SK-N-SH (cell line): Measurements from ENCODE around the gene RSU1. TPM values are rescaled to one million over a fixed set of nuclear protein-coding genes. Genes with fewer than 3 reads are reported as not detected.
A peak's percentile ranks its signal among the peaks of the same experiment; 100 is the strongest.

Source experiments
- CTCF ChIA-PET: fragments of 300-600, 350-600 bp; formaldehyde crosslinking; extraction: SDS; loops from one replicate; lab custom pipeline; 2021; lab: Yijun Ruan, JAX
- POLR2A ChIA-PET: fragments of 350-600 bp; sonication (Branson Sonifier 250); formaldehyde crosslinking; extraction: SDS; loops from one replicate; lab custom pipeline; 2020; ENCODE audit warnings: antibody characterized with exemption, inconsistent platforms; lab: Yijun Ruan, JAX
- DNase-seq: peaks from one replicate; pipeline ENCODE4 v3.0.0; 2012
- H2AFZ ChIP-seq: fragments of 200-600 bp; sonication (generic); 2 replicates; pipeline ENCODE4 v1.8.1; 2016; ENCODE audit warnings: antibody characterized with exemption, mild to moderate bottlenecking, low read depth
- H3F3A ChIP-seq: fragments of 200-600 bp; sonication (generic); replicated peaks from 2 replicates; pipeline ENCODE3; 2016; ENCODE audit warnings: antibody characterized with exemption, mild to moderate bottlenecking; ENCODE audit not compliant: insufficient read depth
- H3K27ac ChIP-seq, 2 experiments: fragments of 200-500 bp in 1 of 2; fragments of 200-600 bp in 1 of 2; sonication (Bioruptor generic) in 1 of 2; sonication (generic), shearing (Covaris generic) in 1 of 2; 2 replicates each; pipeline versions ENCODE4 v1.5.1 to v1.6.1; 2014 to 2016; ENCODE audit warnings: low read depth in 2 of 2, inconsistent platforms in 1 of 2, low read length in 1 of 2, mild to moderate bottlenecking in 1 of 2, mixed read lengths in 1 of 2
- H3K27me3 ChIP-seq: fragments of 200-600 bp; sonication (generic), shearing (Covaris generic); 2 replicates; pipeline ENCODE4 v1.6.1; 2016; ENCODE audit warnings: mixed run types; ENCODE audit not compliant: insufficient read depth
- H3K36me3 ChIP-seq, 2 experiments: fragments of 200-500 bp in 1 of 2; fragments of 200-600 bp in 1 of 2; sonication (Bioruptor generic) in 1 of 2; sonication (generic) in 1 of 2; replicated peaks in 1 of 2; 2 replicates each; pipeline versions ENCODE3 to v1.5.1; 2014 to 2016; ENCODE audit warnings: low read length in 1 of 2, mild to moderate bottlenecking in 1 of 2; ENCODE audit not compliant: insufficient read depth in 2 of 2, control insufficient read depth in 1 of 2
- H3K4me1 ChIP-seq, 2 experiments: fragments of 200-500 bp in 1 of 2; fragments of 200-600 bp in 1 of 2; sonication (Bioruptor generic) in 1 of 2; sonication (generic), shearing (Covaris generic) in 1 of 2; 2 replicates each; pipeline versions ENCODE4 v1.5.1 to v1.6.1; 2014 to 2016; ENCODE audit warnings: low read depth in 1 of 2, low read length in 1 of 2, mixed run types in 1 of 2; ENCODE audit not compliant: insufficient read depth in 2 of 2, control insufficient read depth in 1 of 2
- H3K4me2 ChIP-seq: fragments of 200-600 bp; sonication (generic), shearing (Covaris generic); 2 replicates; pipeline ENCODE4 v1.6.1; 2017; ENCODE audit warnings: mixed run types
- H3K4me3 ChIP-seq, 2 experiments: fragments of 200-500 bp in 1 of 2; fragments of 200-600 bp in 1 of 2; sonication (Bioruptor generic) in 1 of 2; sonication (generic), shearing (Covaris generic) in 1 of 2; 2 replicates each; pipeline versions ENCODE4 v1.5.1 to v1.8.1; 2014 to 2016; ENCODE audit warnings: low read depth in 2 of 2, inconsistent platforms in 1 of 2, low read length in 1 of 2, mild to moderate bottlenecking in 1 of 2, mixed read lengths in 1 of 2, moderate library complexity in 1 of 2
- H3K79me2 ChIP-seq: fragments of 200-600 bp; sonication (generic); 2 replicates; pipeline ENCODE4 v1.8.1; 2017; ENCODE audit warnings: mild to moderate bottlenecking; ENCODE audit not compliant: insufficient read depth
- H3K9ac ChIP-seq: fragments of 200-600 bp; sonication (generic); 2 replicates; pipeline ENCODE4 v1.6.1; 2017; ENCODE audit warnings: mixed run types
- H3K9me2 ChIP-seq: fragments of 200-600 bp; sonication (generic); 2 replicates; pipeline ENCODE4 v1.6.1; 2017; ENCODE audit warnings: mixed run types
- H3K9me3 ChIP-seq: fragments of 200-600 bp; sonication (generic); 2 replicates; pipeline ENCODE4 v1.6.1; 2017; ENCODE audit warnings: mixed run types, mild to moderate bottlenecking, moderate library complexity
- H4K20me1 ChIP-seq: fragments of 200-600 bp; sonication (generic); 2 replicates; pipeline ENCODE4 v1.6.1; 2017; ENCODE audit warnings: mild to moderate bottlenecking, mixed run types; ENCODE audit not compliant: insufficient read depth
- CHD2 ChIP-seq: fragments of 150-350 bp; IDR thresholded peaks from 2 replicates; pipeline ENCODE4 v1.6.1; 2018; ENCODE audit warnings: low read length; ENCODE audit not compliant: partially characterized antibody
- CTCF ChIP-seq: fragments of 200-600 bp; sonication (generic); IDR thresholded peaks from 2 replicates; pipeline ENCODE4 v1.6.1; 2017; ENCODE audit warnings: antibody characterized with exemption, mild to moderate bottlenecking, moderate library complexity
- ELF1 ChIP-seq: IDR thresholded peaks from 2 replicates; pipeline ENCODE4 v1.4.0; 2012
- EP300 ChIP-seq, 2 experiments: IDR thresholded peaks; 2 replicates each; pipeline versions ENCODE4 v1.4.0 to v1.6.1; 2012; ENCODE audit warnings: borderline replicate concordance in 1 of 2, low read depth in 1 of 2, low read length in 1 of 2
- FOXM1 ChIP-seq: IDR thresholded peaks from 2 replicates; pipeline ENCODE4 v1.4.0; 2012; ENCODE audit warnings: low read depth, mild to moderate bottlenecking
- GATA2 ChIP-seq: sonication (generic); formaldehyde crosslinking; IDR thresholded peaks from 2 replicates; pipeline ENCODE4 v1.5.0; 2020; ENCODE audit warnings: mild to moderate bottlenecking, missing genetic modification reagents
- MXI1 ChIP-seq: IDR thresholded peaks from 2 replicates; pipeline ENCODE4 v1.6.1; 2012; ENCODE audit warnings: mild to moderate bottlenecking, low read depth, low read length, improper control_type of control experiment
- NFIC ChIP-seq: IDR thresholded peaks from 2 replicates; pipeline ENCODE4 v1.4.0; 2012; ENCODE audit warnings: borderline replicate concordance
- NRF1 ChIP-seq: IDR thresholded peaks from 2 replicates; pipeline ENCODE4 v1.6.1; 2012; ENCODE audit warnings: low read depth, mild to moderate bottlenecking, low read length
- RAD21 ChIP-seq: IDR thresholded peaks from 2 replicates; pipeline ENCODE4 v1.6.1; 2012; ENCODE audit warnings: mild to moderate bottlenecking, low read length
- RCOR1 ChIP-seq: fragments of 150-350 bp; IDR thresholded peaks from 2 replicates; pipeline ENCODE4 v1.6.1; 2017; ENCODE audit warnings: antibody characterized with exemption, low read length
- REST ChIP-seq: IDR thresholded peaks from 2 replicates; pipeline ENCODE4 v1.6.1; 2012; ENCODE audit warnings: mild to moderate bottlenecking, low read depth, low read length, moderate library complexity
- RFX5 ChIP-seq: IDR thresholded peaks from 2 replicates; pipeline ENCODE4 v1.6.1; 2012; ENCODE audit warnings: mild to moderate bottlenecking, improper control_type of control experiment, low read length
- SMC3 ChIP-seq: IDR thresholded peaks from 2 replicates; pipeline ENCODE4 v1.6.1; 2012; ENCODE audit warnings: low read depth, low read length, improper control_type of control experiment
- TCF12 ChIP-seq: IDR thresholded peaks from 2 replicates; pipeline ENCODE4 v1.4.0; 2012
- TEAD4 ChIP-seq: IDR thresholded peaks from 2 replicates; pipeline ENCODE4 v1.4.0; 2012; ENCODE audit warnings: mild to moderate bottlenecking, borderline replicate concordance; ENCODE audit not compliant: insufficient read depth
- ZBTB33 ChIP-seq: IDR thresholded peaks from 2 replicates; pipeline ENCODE4 v1.4.0; 2012; ENCODE audit warnings: low read depth, borderline replicate concordance
- WGBS: methylation state at CpG from one replicate; pipeline ENCODE4 v1.1.6; 2017; ENCODE audit warnings: low lambda C conversion rate; 5-methylcytosine and 5-hydroxymethylcytosine counted together
- polyA plus RNA-seq, 3 experiments: library from polyadenylated mRNA; depleted of rRNA; stranded (reverse); fragments of >200 nt; gene quantifications; 2 replicates each; pipeline ENCODE4 v1.2.3, GENCODE V29; 2012

Gene RSU1
- polyA plus RNA-seq, 1 of the 3 experiments (the other 2 are of a cell fraction): 59.8 TPM

DNA sequence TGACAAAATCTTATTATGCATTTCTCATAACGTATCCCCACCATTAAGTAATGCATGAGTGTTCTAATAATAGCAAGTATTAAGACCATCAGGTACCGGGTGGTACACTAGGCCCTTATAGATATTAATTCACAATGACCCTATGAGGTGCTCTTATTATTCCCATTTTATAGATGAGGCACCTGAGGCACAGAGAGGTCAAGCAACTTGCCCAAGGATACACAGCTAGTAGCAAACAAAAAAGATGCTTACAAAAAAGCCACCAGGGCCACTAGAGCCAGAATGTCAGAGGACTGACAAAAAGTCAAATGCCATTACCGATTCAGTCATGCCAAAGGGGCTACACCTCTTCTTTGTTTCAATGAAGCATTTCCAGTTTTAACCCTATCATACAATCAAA lies 5.9 kb downstream of the RSU1 start:
- no peaks in the 10 kb centered on the region for H4K20me1 ChIP-seq
- no peak overlapping the region for H3K9ac ChIP-seq
- H3K27me3 ChIP-seq: no peaks in the 10 kb centered on the region
- ChIA-PET CTCF (interaction anchor here (1.0 kb wide), 1 partner anchor 15 kb away, joined by 3 read pairs; no protein-coding TSS in a partner anchor), POLR2A (no interaction called here)
- H3K27ac ChIP-seq: no peak overlapping the region
- H3K4me1 ChIP-seq: peaks cover 0 to 7% of the 10 kb centered on the region in 2 experiments; a peak in 2 of 4 replicates
- H3F3A ChIP-seq: no peaks in the 10 kb centered on the region
- TF ChIP-seq RFX5: no peak
- no peak for TF ChIP-seq NFIC
- TF ChIP-seq RAD21: no peak
- no peak for TF ChIP-seq RCOR1
- no peak for TF ChIP-seq NRF1
- no peak for TF ChIP-seq ELF1
- TF ChIP-seq GATA2 (CRISPR knock-in tag): no peak
- no peak for TF ChIP-seq TCF12
- no peak for TF ChIP-seq TEAD4
- no peak for TF ChIP-seq EP300 (IDR thresholded peaks at IDR 0.05; ENCODE audit: borderline replicate concordance in 1 of 2, low read depth in 1 of 2, low read length in 1 of 2)
- TF ChIP-seq CHD2: no peak
- TF ChIP-seq MXI1: no peak
- TF ChIP-seq ZBTB33: no peak
- TF ChIP-seq FOXM1: no peak
- H3K36me3 ChIP-seq: no peaks in the 10 kb centered on the region
- H3K9me2 ChIP-seq: no peaks in the 10 kb centered on the region
- DNase-seq: no peak
- 83% methylated on average over 3 of the region's 3 CpGs for WGBS
- H3K4me3 ChIP-seq: no peak overlapping the region
- H3K79me2 ChIP-seq: peaks cover 96% of the 10 kb centered on the region
- no peak overlapping the region for H2AFZ ChIP-seq
- no peaks in the 10 kb centered on the region for H3K9me3 ChIP-seq
- no peak overlapping the region for H3K4me2 ChIP-seq

DNA sequence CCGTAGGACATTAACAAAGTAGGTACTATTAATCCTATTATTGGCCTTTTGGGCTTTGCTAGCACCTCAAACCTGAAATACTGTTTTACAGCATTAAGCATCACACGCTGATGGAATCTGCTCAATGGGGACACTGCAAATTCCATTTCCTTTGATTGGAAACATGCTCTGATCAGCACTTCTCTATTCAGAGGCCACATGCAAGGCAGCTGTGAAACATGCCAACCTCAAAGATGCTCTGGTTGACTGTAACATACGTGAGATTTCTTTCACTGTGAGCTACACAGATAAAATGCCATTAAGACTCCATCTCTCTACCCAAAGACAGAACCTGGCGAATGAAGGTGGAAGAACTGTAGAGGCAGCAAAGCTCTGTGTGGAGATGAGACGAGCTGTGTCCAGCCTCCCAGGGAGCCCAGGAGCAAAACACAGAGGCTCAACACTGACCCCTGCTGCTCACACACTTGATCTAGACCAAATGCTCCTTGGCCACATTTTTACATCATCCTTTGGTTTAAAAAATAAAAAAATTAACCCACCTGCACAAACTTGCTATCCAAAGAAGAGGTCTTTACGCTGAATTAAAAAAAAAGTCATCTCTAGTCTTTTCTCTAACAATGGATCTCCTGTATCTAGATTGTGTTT lies 8.0 kb downstream of the RSU1 start:
- Histone ChIP-seq H3K9me3 (no peaks in the 10 kb centered on the region), H3K4me3 (no peak overlapping the region; a peak in 1 of 4 replicates), H3K27ac (no peak overlapping the region), H3K27me3 (no peaks in the 10 kb centered on the region), H3K79me2 (peaks cover 94% of the 10 kb centered on the region), H3K9ac (no peak overlapping the region), H3K9me2 (no peaks in the 10 kb centered on the region), H3K4me2 (no peak overlapping the region), H2AFZ (no peak overlapping the region), H3K4me1 (no peaks in the 10 kb centered on the region), H3F3A (peaks cover 3% of the 10 kb centered on the region), H4K20me1 (no peaks in the 10 kb centered on the region), H3K36me3 (no peaks in the 10 kb centered on the region)
- ChIA-PET POLR2A (no interaction called here), CTCF (no interaction called here)
- peak; percentile 54 for DNase-seq
- no peak for TF ChIP-seq REST
- peak; percentile 55 for TF ChIP-seq RAD21
- peak; percentile 64 for TF ChIP-seq CTCF
- peak; percentile 36 for TF ChIP-seq SMC3
- 87% methylated on average over 6 of the region's 6 CpGs for WGBS
